OCI-LY3 (cell line): ENCODE measurements around the gene FKBP14.

ENCODE experiments used
- CTCF ChIP-seq: fragments of 200-600, 300-600 bp; sonication (generic); IDR thresholded peaks from 2 replicates; pipeline ENCODE4 v1.5.1; 2014; ENCODE audit warnings: antibody characterized with exemption, low read length, low read depth
- EZH2phosphoT487 ChIP-seq: fragments of 200-600 bp; shearing (Covaris generic); IDR thresholded peaks from 2 replicates; pipeline ENCODE4 v1.6.1; 2018; ENCODE audit warnings: antibody characterized with exemption, mixed run types, low read depth

GRCh38 chr7:30065746-30066145, 39.2 kb upstream of the FKBP14 start:
- TF ChIP-seq CTCF (no peak), EZH2phosphoT487 (no peak)
